Astrocyte (in vitro differentiated cells and primary cell): Measurements from ENCODE around the gene CCDC40. TPM values are rescaled to one million over a fixed set of nuclear protein-coding genes. Genes with fewer than 3 reads are reported as not detected.

Source experiments
- DNase-seq: peaks from one replicate; pipeline ENCODE4 v3.0.0-alpha.2; 2010; ENCODE audit warnings: low read depth
- FAIRE-seq: peaks from 2 replicates; lab custom pipeline; 2011; peaks lifted over from hg19 to GRCh38; lab: Jason Lieb, UNC
- H2AFZ ChIP-seq: 2 replicates; pipeline ENCODE4 v1.6.0; 2012; ENCODE audit warnings: low read depth, low read length, inconsistent platforms
- H3K27ac ChIP-seq: 2 replicates; pipeline ENCODE4 v1.5.1; 2011; ENCODE audit warnings: low read depth, low read length, inconsistent platforms
- H3K27me3 ChIP-seq: 2 replicates; pipeline ENCODE4 v1.6.0; 2011; ENCODE audit warnings: low read length, inconsistent platforms; ENCODE audit not compliant: insufficient read depth
- H3K36me3 ChIP-seq: 2 replicates; pipeline ENCODE4 v1.5.1; 2011; ENCODE audit warnings: low read length, inconsistent platforms; ENCODE audit not compliant: insufficient read depth
- H3K4me1 ChIP-seq: 2 replicates; pipeline ENCODE4 v1.5.1; 2011; ENCODE audit warnings: low read length, inconsistent platforms; ENCODE audit not compliant: insufficient read depth
- H3K4me2 ChIP-seq: 2 replicates; pipeline ENCODE4 v1.6.0; 2012; ENCODE audit warnings: low read length, inconsistent platforms
- H3K4me3 ChIP-seq: 2 replicates; pipeline ENCODE4 v1.5.1; 2011; ENCODE audit warnings: low read depth, mild to moderate bottlenecking, low read length, inconsistent platforms; ENCODE audit not compliant: insufficient read depth
- H3K79me2 ChIP-seq: 2 replicates; pipeline ENCODE4 v1.6.0; 2012; ENCODE audit warnings: mild to moderate bottlenecking, low read length, inconsistent platforms; ENCODE audit not compliant: insufficient read depth
- H3K9ac ChIP-seq: 2 replicates; pipeline ENCODE4 v1.6.0; 2012; ENCODE audit warnings: mild to moderate bottlenecking, low read length, inconsistent platforms
- H3K9me3 ChIP-seq: 2 replicates; pipeline ENCODE4 v1.5.1; 2012; ENCODE audit warnings: low read depth, mild to moderate bottlenecking, low read length, inconsistent platforms; ENCODE audit not compliant: insufficient read depth
- H4K20me1 ChIP-seq: 2 replicates; pipeline ENCODE4 v1.6.0; 2012; ENCODE audit warnings: low read length, inconsistent platforms; ENCODE audit not compliant: insufficient read depth
- H3K27ac Mint-ChIP-seq: one replicate; pipeline ENCODE4 v1.8.0; 2021; ENCODE audit warnings: mild to moderate bottlenecking, mixed read lengths; ENCODE audit not compliant: unreplicated experiment
- H3K27me3 Mint-ChIP-seq: one replicate; pipeline ENCODE4 v1.8.0; 2021; ENCODE audit warnings: low read depth, mixed read lengths; ENCODE audit not compliant: unreplicated experiment
- H3K36me3 Mint-ChIP-seq: one replicate; pipeline ENCODE4 v1.8.0; 2021; ENCODE audit warnings: low read depth, mixed read lengths; ENCODE audit not compliant: unreplicated experiment
- H3K4me1 Mint-ChIP-seq: one replicate; pipeline ENCODE4 v1.8.0; 2021; ENCODE audit warnings: low read depth, mixed read lengths; ENCODE audit not compliant: unreplicated experiment
- H3K4me3 Mint-ChIP-seq: one replicate; pipeline ENCODE4 v1.8.0; 2021; ENCODE audit warnings: mild to moderate bottlenecking, moderate library complexity, mixed read lengths; ENCODE audit not compliant: unreplicated experiment
- H3K9me3 Mint-ChIP-seq: one replicate; pipeline ENCODE4 v1.8.0; 2021; ENCODE audit warnings: mild to moderate bottlenecking, mixed read lengths; ENCODE audit not compliant: unreplicated experiment
- CTCF ChIP-seq: IDR thresholded peaks from 2 replicates; pipeline ENCODE4 v1.5.1; 2011; ENCODE audit warnings: low read depth, mild to moderate bottlenecking, inconsistent platforms, low read length, moderate library complexity; ENCODE audit not compliant: insufficient read depth
- EZH2 ChIP-seq: IDR thresholded peaks from 2 replicates; pipeline ENCODE4 v1.6.1; 2012; ENCODE audit warnings: mild to moderate bottlenecking, low read length, inconsistent platforms; ENCODE audit not compliant: insufficient read depth
- total RNA-seq: library from RNA; stranded (reverse); gene quantifications from 2 replicates; pipeline ENCODE4 v1.2.1, GENCODE V29; 2021

CCDC40 gene
- total RNA-seq, 1 donor from 2014 or later = 7.0 TPM

DNA sequence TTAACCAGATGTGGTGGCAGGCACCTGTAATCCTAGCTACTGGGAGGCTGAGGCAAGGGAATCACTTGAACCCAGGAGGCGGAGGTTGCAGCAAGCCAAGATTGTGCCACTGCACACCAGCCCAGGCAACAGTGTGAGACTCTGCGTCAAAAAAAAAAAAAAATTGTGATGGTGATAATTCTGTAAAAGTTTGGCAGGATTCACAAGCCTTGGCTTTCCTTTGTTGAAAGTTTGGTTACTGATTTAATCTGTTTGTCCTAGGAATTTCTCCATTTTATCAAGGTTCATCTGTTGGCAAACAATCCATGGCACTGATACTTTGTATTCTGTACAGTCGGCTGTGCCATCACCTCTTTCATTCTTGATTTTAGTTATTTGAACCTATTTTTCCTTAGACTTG is 94.5 kb downstream of the CCDC40 start:
- Histone ChIP-seq H4K20me1 (peaks cover 4% of the 10 kb centered on the region), H3K36me3 (peaks cover 20% of the 10 kb centered on the region), H3K27me3 (peaks cover 3% of the 10 kb centered on the region), H3K9ac (no peak overlapping the region), H3K4me2 (no peak overlapping the region), H3K9me3 (no peaks in the 10 kb centered on the region), H3K4me3 (no peak overlapping the region), H3K79me2 (no peaks in the 10 kb centered on the region), H3K4me1 (no peaks in the 10 kb centered on the region), H3K27ac (no peak overlapping the region), H2AFZ (no peak overlapping the region)
- Mint-ChIP-seq H3K4me1 (peaks cover 2% of the 10 kb centered on the region), H3K27ac (no peak overlapping the region), H3K36me3 (peaks cover 3% of the 10 kb centered on the region), H3K4me3 (no peak overlapping the region), H3K27me3 (peaks cover 3% of the 10 kb centered on the region), H3K9me3 (no peaks in the 10 kb centered on the region)
- TF ChIP-seq CTCF (no peak), EZH2 (no peak)
- DNase-seq (no peak), FAIRE-seq (no peak)

DNA sequence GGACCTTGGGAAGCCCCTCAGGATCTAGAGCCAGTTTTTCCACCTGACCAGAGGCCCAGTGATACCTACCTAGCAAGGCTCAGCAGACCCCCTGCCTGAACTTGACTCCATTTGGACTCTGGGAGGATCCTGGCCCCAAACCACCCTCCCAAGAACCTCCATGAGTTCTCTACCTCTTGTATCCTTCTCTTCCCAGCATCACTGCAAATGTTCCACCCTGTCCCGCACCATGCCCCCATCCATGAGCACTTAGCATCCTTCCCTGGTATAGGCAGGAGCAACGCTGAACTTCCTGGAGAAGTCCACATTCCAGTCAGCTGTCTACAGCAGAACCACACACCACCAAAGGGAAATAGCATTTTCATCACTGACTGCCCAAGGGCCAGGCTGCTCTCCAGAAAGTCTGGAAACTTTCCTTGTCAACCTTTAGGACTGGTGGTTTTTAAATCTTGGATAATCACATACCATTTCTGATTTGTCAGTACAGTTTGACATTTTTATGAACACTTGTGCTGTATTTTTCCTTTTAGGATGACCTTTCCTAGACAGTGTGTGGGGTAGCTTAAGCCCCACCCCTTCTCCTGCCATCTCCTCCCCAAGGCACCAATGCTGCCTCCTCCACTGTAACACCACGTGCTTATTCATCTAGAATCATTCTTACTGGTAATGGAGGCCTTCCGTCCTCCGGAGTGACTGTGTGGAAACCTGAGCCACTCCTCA is 96.6 kb downstream of the CCDC40 start:
- Mint-ChIP-seq H3K4me1 (peaks cover 2% of the 10 kb centered on the region), H3K27ac (no peak overlapping the region), H3K9me3 (no peaks in the 10 kb centered on the region), H3K36me3 (peaks cover 8% of the 10 kb centered on the region), H3K4me3 (no peak overlapping the region), H3K27me3 (no peaks in the 10 kb centered on the region)
- Histone ChIP-seq H3K36me3 (peaks cover 38% of the 10 kb centered on the region), H3K9ac (no peak overlapping the region), H3K4me2 (no peak overlapping the region), H3K4me1 (no peaks in the 10 kb centered on the region), H3K27me3 (no peaks in the 10 kb centered on the region), H3K79me2 (no peaks in the 10 kb centered on the region), H2AFZ (no peak overlapping the region), H3K9me3 (no peaks in the 10 kb centered on the region), H3K27ac (no peak overlapping the region), H3K4me3 (no peak overlapping the region), H4K20me1 (peaks cover 10% of the 10 kb centered on the region)
- TF ChIP-seq CTCF (no peak), EZH2 (no peak)
- DNase-seq = no peak
- FAIRE-seq = no peak

DNA sequence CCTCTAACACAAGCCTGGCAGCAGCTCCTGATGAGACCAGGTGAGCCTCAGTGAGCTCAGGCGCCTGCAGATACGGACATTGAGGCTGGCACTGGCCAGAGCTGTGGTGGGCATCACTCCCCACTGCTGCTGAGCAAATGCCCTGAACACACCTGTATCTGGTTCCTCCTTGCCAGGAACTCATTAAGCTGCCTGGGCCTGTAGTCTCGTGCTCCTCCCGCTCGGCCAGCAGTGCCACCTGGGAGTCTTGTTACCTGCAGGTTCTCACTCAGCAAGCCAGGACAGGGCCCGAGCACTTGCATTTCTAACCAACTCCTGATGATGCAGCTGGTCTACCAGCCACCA is 97.2 kb downstream of the CCDC40 start:
- H3K79me2 ChIP-seq = no peaks in the 10 kb centered on the region
- Mint-ChIP-seq H3K36me3 (peaks cover 8% of the 10 kb centered on the region), H3K27ac (no peak overlapping the region), H3K4me3 (no peak overlapping the region), H3K27me3 (no peaks in the 10 kb centered on the region), H3K4me1 (peaks cover 2% of the 10 kb centered on the region), H3K9me3 (no peaks in the 10 kb centered on the region)
- peaks cover 42% of the 10 kb centered on the region for H3K36me3 ChIP-seq
- H3K4me2 ChIP-seq = no peak overlapping the region
- no peak overlapping the region for H3K9ac ChIP-seq
- H2AFZ ChIP-seq = no peak overlapping the region
- no peak for TF ChIP-seq EZH2
- no peak for TF ChIP-seq CTCF
- H3K4me3 ChIP-seq = no peak overlapping the region
- no peaks in the 10 kb centered on the region for H3K27me3 ChIP-seq
- no peak for DNase-seq
- H4K20me1 ChIP-seq = peaks cover 14% of the 10 kb centered on the region
- no peaks in the 10 kb centered on the region for H3K9me3 ChIP-seq
- no peak overlapping the region for H3K27ac ChIP-seq
- FAIRE-seq = no peak
- no peaks in the 10 kb centered on the region for H3K4me1 ChIP-seq
